PC-9 (cell line): ENCODE results near the gene SCUBE2. TPM values are rescaled to one million over a fixed set of nuclear protein-coding genes. Genes with fewer than 3 reads are reported as not detected.
"Not testable (repeated sequence)": the region's sequence is repeated elsewhere in the genome, so short reads cannot be mapped to it uniquely, and the experiment has no call there.

Experiments used
- BruUV-seq: library from RNA; stranded (reverse); fragments of 400-500 nt; replicated peaks from 2 replicates; lab custom pipeline; 2021; lab: Mats Ljungman, UMichigan
- CTCF ChIA-PET: fragments of 300-600 bp; sonication (Branson Sonifier 250); formaldehyde crosslinking; loops from one replicate; lab custom pipeline; 2022; ENCODE audit warnings: antibody characterized with exemption; lab: Charles Lee
- POLR2A ChIA-PET: fragments of 300-600 bp; sonication (Branson Sonifier 250); formaldehyde crosslinking; loops from one replicate; lab custom pipeline; 2022; ENCODE audit warnings: antibody characterized with exemption; ENCODE audit not compliant: unreplicated experiment; lab: Charles Lee
- DNase-seq, 2 experiments: peaks; one replicate each; pipeline versions ENCODE4 v3.0.0 to v3.0.0-alpha.2; 2015 to 2022; ENCODE audit warnings: mixed read lengths in 1 of 2
- H2AFZ ChIP-seq: fragments of 200-600 bp; sonication (generic); 2 replicates; pipeline ENCODE4 v1.8.1; 2017; ENCODE audit warnings: antibody characterized with exemption
- H3F3A ChIP-seq: fragments of 200-600 bp; sonication (generic); 2 replicates; pipeline ENCODE4 v1.8.1; 2017; ENCODE audit warnings: antibody characterized with exemption, mild to moderate bottlenecking, low read depth; ENCODE audit not compliant: insufficient read depth
- H3K27ac ChIP-seq: fragments of 200-600 bp; sonication (generic); 2 replicates; pipeline ENCODE4 v1.6.1; 2016; ENCODE audit warnings: mixed run types
- H3K27me3 ChIP-seq: fragments of 200-600 bp; sonication (generic); 2 replicates; pipeline ENCODE4 v1.6.1; 2016; ENCODE audit warnings: low read depth, mixed run types; ENCODE audit not compliant: insufficient read depth
- H3K36me3 ChIP-seq: fragments of 200-600 bp; sonication (generic); 2 replicates; pipeline ENCODE4 v1.6.1; 2016; ENCODE audit warnings: low read depth, mixed run types
- H3K4me1 ChIP-seq: fragments of 200-600 bp; sonication (generic); replicated peaks from 2 replicates; pipeline ENCODE4 v1.6.1; 2016; ENCODE audit warnings: mixed run types; ENCODE audit not compliant: insufficient read depth
- H3K4me2 ChIP-seq: fragments of 200-600 bp; sonication (generic); 2 replicates; pipeline ENCODE4 v1.6.1; 2017; ENCODE audit warnings: mixed run types
- H3K4me3 ChIP-seq: fragments of 200-600 bp; sonication (generic); 2 replicates; pipeline ENCODE4 v1.6.1; 2016; ENCODE audit warnings: mixed run types
- H3K79me2 ChIP-seq: fragments of 200-600 bp; sonication (generic); 2 replicates; pipeline ENCODE4 v1.6.1; 2017; ENCODE audit warnings: low read depth, mixed run types
- H3K9me2 ChIP-seq: fragments of 200-600 bp; sonication (generic); 2 replicates; pipeline ENCODE4 v1.8.1; 2017; ENCODE audit warnings: mild to moderate bottlenecking; ENCODE audit not compliant: insufficient read depth
- H3K9me3 ChIP-seq: fragments of 200-600 bp; sonication (generic); 2 replicates; pipeline ENCODE4 v1.8.1; 2016; ENCODE audit warnings: low read depth; ENCODE audit not compliant: insufficient read depth
- H4K20me1 ChIP-seq: fragments of 200-600 bp; sonication (generic); 2 replicates; pipeline ENCODE4 v1.8.1; 2017; ENCODE audit not compliant: insufficient read depth
- CTCF ChIP-seq: fragments of 200-600 bp; sonication (generic); conservative IDR thresholded peaks from 2 replicates; pipeline ENCODE4 v1.6.1; 2017; ENCODE audit warnings: mixed run types, antibody characterized with exemption, mild to moderate bottlenecking, moderate library complexity
- EZH2 ChIP-seq: fragments of 200-600 bp; sonication (generic); IDR thresholded peaks from 2 replicates; pipeline ENCODE4 v1.8.0; 2017; ENCODE audit warnings: antibody characterized with exemption, low read depth
- intact Hi-C: fragments of 100-400 bp; cut with micrococcal nuclease; formaldehyde crosslinking; loops from one replicate; pipeline ENCODE4 v1.10.0; 2022; ENCODE audit not compliant: unreplicated experiment
- total RNA-seq: library from RNA; stranded (reverse); gene quantifications from 2 replicates; pipeline ENCODE4 v1.2.3, GENCODE V29; 2021

The SCUBE2 gene
- total RNA-seq, 1 experiment from 2014 or later = not detected

DNA sequence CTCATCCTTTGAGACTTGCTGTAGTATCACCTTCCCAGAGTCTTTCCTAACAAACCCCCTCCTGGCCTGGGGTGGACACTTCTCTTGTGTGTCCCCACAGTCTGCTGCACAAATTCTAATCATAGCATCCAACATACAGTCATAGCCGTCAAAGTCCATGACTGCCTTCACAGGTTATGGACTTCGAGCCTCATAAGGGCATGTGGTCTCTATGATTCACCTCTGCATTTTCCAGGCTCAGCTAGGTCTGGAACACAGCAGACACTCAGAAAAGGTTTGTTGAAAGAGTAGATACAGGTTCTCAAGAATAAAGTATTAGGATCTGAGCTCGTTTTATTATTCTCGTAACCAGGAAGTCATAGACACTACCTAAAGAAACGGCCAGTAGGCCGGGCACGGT is 13.2 kb upstream of the SCUBE2 start:
- TF ChIP-seq CTCF (no peak), EZH2 (no peak)
- no TSS peak for BruUV-seq
- POLR2A ChIA-PET = no interaction called here

GRCh38 chr11:9103542-9104276 is 12.3 kb upstream of the SCUBE2 start:
- no peak for DNase-seq
- H3K4me3 ChIP-seq = no peak overlapping the region
- intact Hi-C loops = no loop called here
- no peaks in the 10 kb centered on the region for H3K9me3 ChIP-seq
- H3K9me2 ChIP-seq = no peaks in the 10 kb centered on the region
- ChIA-PET POLR2A (no interaction called here), CTCF (no interaction called here)
- H3K27ac ChIP-seq = no peak overlapping the region
- no peaks in the 10 kb centered on the region for H3K27me3 ChIP-seq
- H4K20me1 ChIP-seq = no peaks in the 10 kb centered on the region
- no peak overlapping the region for H2AFZ ChIP-seq
- no peaks in the 10 kb centered on the region for H3K36me3 ChIP-seq
- TF ChIP-seq CTCF (no peak), EZH2 (no peak)
- H3K79me2 ChIP-seq = no peaks in the 10 kb centered on the region
- no peak overlapping the region for H3K4me2 ChIP-seq
- no peaks in the 10 kb centered on the region for H3K4me1 ChIP-seq
- H3F3A ChIP-seq = no peaks in the 10 kb centered on the region; the same call in 1 of the 2 replicates
- BruUV-seq = no TSS peak

More for the DNA sequence above, 13.2 kb upstream of the SCUBE2 start:
- Histone ChIP-seq H3K9me3 (no peaks in the 10 kb centered on the region), H3K4me2 (no peak overlapping the region), H3K36me3 (no peaks in the 10 kb centered on the region), H3F3A (no peaks in the 10 kb centered on the region; the same call in 1 of the 2 replicates), H3K9me2 (no peaks in the 10 kb centered on the region), H3K79me2 (no peaks in the 10 kb centered on the region), H2AFZ (no peak overlapping the region), H3K4me3 (no peak overlapping the region), H4K20me1 (no peaks in the 10 kb centered on the region), H3K4me1 (no peaks in the 10 kb centered on the region), H3K27ac (no peak overlapping the region), H3K27me3 (no peaks in the 10 kb centered on the region)
- intact Hi-C loops = no loop called here
- DNase-seq = no peak
- CTCF ChIA-PET = interaction anchor here (0.6 kb wide), 2 partner anchors 16 to 235 kb away, joined by 3 read pairs; no protein-coding TSS in a partner anchor

GRCh38 chr11:9099617-9100016 is 8.2 kb upstream of the SCUBE2 start:
- intact Hi-C loops = no loop called here
- Histone ChIP-seq H3K27me3 (no peaks in the 10 kb centered on the region), H3K4me3 (no peak overlapping the region), H3K4me2 (no peak overlapping the region), H3K4me1 (no peaks in the 10 kb centered on the region), H3K36me3 (no peaks in the 10 kb centered on the region), H3F3A (no peaks in the 10 kb centered on the region), H2AFZ (no peak overlapping the region), H3K79me2 (no peaks in the 10 kb centered on the region), H3K9me2 (no peaks in the 10 kb centered on the region), H4K20me1 (no peaks in the 10 kb centered on the region), H3K9me3 (no peaks in the 10 kb centered on the region), H3K27ac (no peak overlapping the region)
- no peak for TF ChIP-seq CTCF
- no peak for TF ChIP-seq EZH2
- ChIA-PET CTCF (no interaction called here), POLR2A (interaction anchor here (0.6 kb wide), 2 partner anchors 15 to 131 kb away, joined by 6 read pairs; no protein-coding TSS in a partner anchor)
- BruUV-seq = no TSS peak
- no peak for DNase-seq

GRCh38 chr11:9098455-9098854 is 7.1 kb upstream of the SCUBE2 start:
- H3K27ac ChIP-seq, H3K4me2 ChIP-seq, H3F3A ChIP-seq, CTCF ChIA-PET, H3K9me3 ChIP-seq, H3K4me3 ChIP-seq, BruUV-seq, intact Hi-C loops, POLR2A ChIA-PET, H3K36me3 ChIP-seq, DNase-seq, H3K9me2 ChIP-seq, H3K27me3 ChIP-seq, H3K79me2 ChIP-seq, H2AFZ ChIP-seq, H4K20me1 ChIP-seq, H3K4me1 ChIP-seq: not testable (repeated sequence)

- CTCF ChIA-PET, H3K4me1 ChIP-seq, H4K20me1 ChIP-seq, BruUV-seq, H3K9me2 ChIP-seq, H2AFZ ChIP-seq, DNase-seq, H3K4me3 ChIP-seq, H3K4me2 ChIP-seq, H3K79me2 ChIP-seq, H3K27ac ChIP-seq, H3K27me3 ChIP-seq, H3K9me3 ChIP-seq, intact Hi-C loops, H3K36me3 ChIP-seq, H3F3A ChIP-seq: not testable (repeated sequence)
- POLR2A ChIA-PET = interaction anchor here (0.6 kb wide), 1 partner anchor 26 kb away, joined by 4 read pairs; no protein-coding TSS in a partner anchor
Observed at GRCh38 chr11:9097186-9097943, 6.0 kb upstream of the SCUBE2 start.
